ENCODE results near the gene SLC10A7.

Gene SLC10A7

GRCh38 chr4:146450524-146450923 lies 71.2 kb downstream of the SLC10A7 start:
- no peak overlapping the region for H2AFZ ChIP-seq (ENCODE audit: low read depth, low read length, severe bottlenecking)
- no peaks in the 10 kb centered on the region for H4K20me1 ChIP-seq (ENCODE audit: low read depth, low read length)
- H3K27me3 ChIP-seq (ENCODE audit: low read length), result no peaks in the 10 kb centered on the region
- no peaks in the 10 kb centered on the region for H3F3A ChIP-seq (ENCODE audit: insufficient read depth)
- H3K9ac ChIP-seq (ENCODE audit: low read length), result no peak overlapping the region
- H3K4me3 ChIP-seq (ENCODE audit: insufficient read depth, low read length, poor library complexity, severe bottlenecking), result no peak overlapping the region
- no peak overlapping the region for H3K27ac ChIP-seq (ENCODE audit: low read depth, low read length)
- H3K79me2 ChIP-seq (ENCODE audit: insufficient read depth, low read length), result no peaks in the 10 kb centered on the region
- TF ChIP-seq EZH2phosphoT487 (conservative IDR thresholded peaks at IDR 0.05; ENCODE audit: low read length) (no peak), CTCF (IDR thresholded peaks at IDR 0.05; ENCODE audit: insufficient read depth, low read length, poor library complexity, severe bottlenecking) (no peak)
- H3K9me3 ChIP-seq (ENCODE audit: insufficient read depth, low read length), result no peaks in the 10 kb centered on the region
- H3K36me3 ChIP-seq (ENCODE audit: low read length), result no peaks in the 10 kb centered on the region
- H3K4me2 ChIP-seq (ENCODE audit: low read depth, low read length, poor library complexity, severe bottlenecking), result no peak overlapping the region
- no peaks in the 10 kb centered on the region for H3K9me2 ChIP-seq (replicated peaks; ENCODE audit: insufficient read depth, low read length)

- Histone ChIP-seq H3F3A (ENCODE audit: insufficient read depth) (no peaks in the 10 kb centered on the region), H4K20me1 (ENCODE audit: low read depth, low read length) (no peaks in the 10 kb centered on the region), H3K79me2 (ENCODE audit: insufficient read depth, low read length) (no peaks in the 10 kb centered on the region), H3K27ac (ENCODE audit: low read depth, low read length) (no peak overlapping the region), H3K4me3 (ENCODE audit: insufficient read depth, low read length, poor library complexity, severe bottlenecking) (no peak overlapping the region), H2AFZ (ENCODE audit: low read depth, low read length, severe bottlenecking) (no peak overlapping the region), H3K4me2 (ENCODE audit: low read depth, low read length, poor library complexity, severe bottlenecking) (no peak overlapping the region), H3K36me3 (ENCODE audit: low read length) (no peaks in the 10 kb centered on the region), H3K27me3 (ENCODE audit: low read length) (no peaks in the 10 kb centered on the region), H3K9me2 (replicated peaks; ENCODE audit: insufficient read depth, low read length) (no peaks in the 10 kb centered on the region), H3K9ac (ENCODE audit: low read length) (no peak overlapping the region), H3K9me3 (ENCODE audit: insufficient read depth, low read length) (no peaks in the 10 kb centered on the region)
- TF ChIP-seq EZH2phosphoT487 (conservative IDR thresholded peaks at IDR 0.05; ENCODE audit: low read length) (no peak), CTCF (IDR thresholded peaks at IDR 0.05; ENCODE audit: insufficient read depth, low read length, poor library complexity, severe bottlenecking) (no peak)
Observed at GRCh38 chr4:146446555-146446954, 75.2 kb downstream of the SLC10A7 start.

- Histone ChIP-seq H4K20me1 (ENCODE audit: low read depth, low read length) (no peaks in the 10 kb centered on the region), H3K27me3 (ENCODE audit: low read length) (no peaks in the 10 kb centered on the region), H3K4me3 (ENCODE audit: insufficient read depth, low read length, poor library complexity, severe bottlenecking) (no peak overlapping the region), H3K9ac (ENCODE audit: low read length) (no peak overlapping the region), H3F3A (ENCODE audit: insufficient read depth) (no peaks in the 10 kb centered on the region), H3K79me2 (ENCODE audit: insufficient read depth, low read length) (no peaks in the 10 kb centered on the region), H3K27ac (ENCODE audit: low read depth, low read length) (no peak overlapping the region), H3K9me3 (ENCODE audit: insufficient read depth, low read length) (no peaks in the 10 kb centered on the region), H3K36me3 (ENCODE audit: low read length) (no peaks in the 10 kb centered on the region), H3K4me2 (ENCODE audit: low read depth, low read length, poor library complexity, severe bottlenecking) (no peak overlapping the region), H3K9me2 (replicated peaks; ENCODE audit: insufficient read depth, low read length) (no peaks in the 10 kb centered on the region), H2AFZ (ENCODE audit: low read depth, low read length, severe bottlenecking) (no peak overlapping the region)
- TF ChIP-seq CTCF (IDR thresholded peaks at IDR 0.05; ENCODE audit: insufficient read depth, low read length, poor library complexity, severe bottlenecking), result no peak
- TF ChIP-seq EZH2phosphoT487 (conservative IDR thresholded peaks at IDR 0.05; ENCODE audit: low read length), result no peak
Observed at GRCh38 chr4:146445198-146446150, 76.3 kb downstream of the SLC10A7 start.

All from SU-DHL-6 (cell line).